ENCODE results near the gene SYT7.
"Not testable (repeated sequence)": the region's sequence is repeated elsewhere in the genome, so short reads cannot be mapped to it uniquely, and the experiment has no call there.

SYT7 gene

GRCh38 chr11:61486011-61486620 lies 94.8 kb downstream of the SYT7 start:
- TF ChIP-seq POLR2A (IDR thresholded peaks at IDR 0.05; ENCODE audit: low read length) (no peak), GATA1 (IDR thresholded peaks at IDR 0.05; ENCODE audit: low read depth, low read length) (no peak)
- no peak for DNase-seq

DNA sequence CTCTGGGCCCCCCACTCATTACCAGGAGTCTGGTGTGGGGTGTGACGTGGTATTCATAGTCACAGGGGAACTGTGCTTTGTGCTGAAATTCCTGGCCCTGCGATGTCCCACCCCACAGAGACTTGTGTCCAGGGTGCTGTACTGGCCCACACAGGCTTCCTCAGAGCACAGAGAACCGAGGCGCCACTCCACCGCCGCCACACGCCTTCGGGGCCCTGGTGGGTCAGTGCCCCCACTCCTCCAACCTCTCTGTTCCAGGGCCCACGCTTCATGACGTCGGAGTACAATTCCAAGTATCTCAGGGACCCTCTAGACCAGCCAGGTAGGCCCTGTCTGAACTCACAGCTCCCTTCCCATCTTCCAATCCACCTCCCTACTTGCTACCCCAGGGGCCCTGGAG lies 95.8 kb downstream of the SYT7 start:
- TF ChIP-seq POLR2A (IDR thresholded peaks at IDR 0.05; ENCODE audit: low read length) = no peak
- TF ChIP-seq GATA1 (IDR thresholded peaks at IDR 0.05; ENCODE audit: low read depth, low read length) = no peak
- DNase-seq = no peak

GRCh38 chr11:61484541-61484940 lies 96.3 kb downstream of the SYT7 start:
- TF ChIP-seq POLR2A (IDR thresholded peaks at IDR 0.05; ENCODE audit: low read length) = no peak
- TF ChIP-seq GATA1 (IDR thresholded peaks at IDR 0.05; ENCODE audit: low read depth, low read length) = no peak

GRCh38 chr11:61482513-61482912 lies 98.4 kb downstream of the SYT7 start:
- TF ChIP-seq GATA1 (IDR thresholded peaks at IDR 0.05; ENCODE audit: low read depth, low read length) (no peak), POLR2A (IDR thresholded peaks at IDR 0.05; ENCODE audit: low read length) (no peak)
- DNase-seq = peak; percentile 30 to 44

More at GRCh38 chr11:61484541-61484940, 96.3 kb downstream of the SYT7 start:
- DNase-seq = no peak

GRCh38 chr11:61481806-61482205 lies 99.1 kb downstream of the SYT7 start:
- no peak for DNase-seq
- TF ChIP-seq GATA1 (IDR thresholded peaks at IDR 0.05; ENCODE audit: low read depth, low read length) = no peak
- no peak for TF ChIP-seq POLR2A (IDR thresholded peaks at IDR 0.05; ENCODE audit: low read length)

GRCh38 chr11:61480994-61481335 lies 99.9 kb downstream of the SYT7 start:
- DNase-seq = peak; percentile 16 to 23
- TF ChIP-seq GATA1 (IDR thresholded peaks at IDR 0.05; ENCODE audit: low read depth, low read length) = no peak
- no peak for TF ChIP-seq POLR2A (IDR thresholded peaks at IDR 0.05; ENCODE audit: low read length)

DNA sequence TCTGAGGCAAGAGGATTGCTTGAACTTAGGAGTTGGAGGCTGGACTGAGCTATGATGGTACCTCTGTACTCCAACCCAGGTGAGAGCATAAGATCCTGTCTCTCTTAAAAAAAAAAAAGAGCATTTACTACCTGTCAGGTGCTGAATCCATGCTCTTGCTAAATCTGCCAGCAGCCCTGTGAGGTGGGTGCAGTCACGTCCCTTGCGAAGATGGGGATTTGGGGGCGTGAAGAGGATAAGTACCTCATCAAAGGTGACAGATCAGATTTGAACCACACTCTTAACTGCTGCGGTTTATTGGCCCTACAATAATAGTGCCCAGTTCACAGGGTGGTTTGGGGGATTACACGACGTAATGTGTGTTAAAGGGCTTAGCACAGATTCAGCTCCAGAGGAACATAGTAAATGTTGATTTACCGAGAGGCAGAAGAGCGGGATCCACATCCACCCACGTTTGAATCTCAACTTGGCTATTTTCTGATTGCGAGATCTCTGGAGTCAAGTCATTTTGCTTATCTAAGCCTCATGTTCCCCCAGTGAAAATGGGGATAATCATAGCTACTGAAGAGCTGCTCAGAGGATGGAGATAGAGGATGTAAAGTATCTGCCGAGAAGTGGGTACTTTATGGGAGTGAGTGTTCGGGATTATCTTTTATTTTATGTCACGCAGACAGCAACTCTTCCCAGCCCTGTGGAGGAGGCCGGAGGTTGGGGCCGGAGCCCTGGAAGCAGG lies 100.4 kb downstream of the SYT7 start:
- TF ChIP-seq GATA1 (IDR thresholded peaks at IDR 0.05; ENCODE audit: low read depth, low read length) = no peak
- no peak for TF ChIP-seq POLR2A (IDR thresholded peaks at IDR 0.05; ENCODE audit: low read length)
- DNase-seq = no peak

DNA sequence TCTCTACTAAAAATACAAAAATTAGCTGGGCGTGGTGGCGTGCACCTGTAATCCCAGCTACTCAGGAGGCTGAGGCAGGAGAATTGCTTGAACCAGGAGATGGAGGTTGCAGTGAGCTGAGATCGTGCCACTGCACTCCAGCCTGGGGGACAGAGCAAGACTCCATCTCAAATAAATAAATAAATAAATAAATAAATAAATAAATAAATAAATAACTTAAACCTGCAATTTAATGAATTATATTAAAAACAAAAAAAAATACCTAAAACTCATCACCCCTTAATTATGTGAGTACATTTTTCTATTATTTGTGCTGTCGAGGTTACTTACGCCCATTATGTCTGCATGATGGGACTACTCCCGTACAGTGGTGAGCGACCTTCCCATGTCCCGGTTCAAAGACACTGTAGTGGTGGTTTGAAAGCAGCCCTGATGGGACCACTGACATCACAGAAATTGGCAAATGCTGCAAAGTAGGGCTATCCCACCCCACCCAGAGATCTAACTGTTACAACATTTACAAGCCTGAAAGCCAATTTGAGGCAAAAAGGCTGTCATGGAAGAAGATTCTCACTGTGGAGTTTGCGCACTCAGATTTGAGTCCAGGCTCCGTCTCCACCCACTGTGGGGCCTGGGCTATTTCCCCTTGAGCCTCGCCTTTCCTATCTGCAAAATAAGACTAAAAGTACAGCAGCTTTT lies 101.4 kb downstream of the SYT7 start:
- not testable (repeated sequence) for DNase-seq

GRCh38 chr11:61477727-61478148 lies 103.1 kb downstream of the SYT7 start:
- DNase-seq = peak; percentile 44 to 71
- TF ChIP-seq POLR2A (IDR thresholded peaks at IDR 0.05; ENCODE audit: low read length) = no peak
- TF ChIP-seq GATA1 (IDR thresholded peaks at IDR 0.05; ENCODE audit: low read depth, low read length) = no peak

GRCh38 chr11:61477126-61477525 lies 103.8 kb downstream of the SYT7 start:
- TF ChIP-seq GATA1 (IDR thresholded peaks at IDR 0.05; ENCODE audit: low read depth, low read length) (no peak), POLR2A (IDR thresholded peaks at IDR 0.05; ENCODE audit: low read length) (no peak)

GRCh38 chr11:61476371-61476770 lies 104.5 kb downstream of the SYT7 start:
- no peak for DNase-seq
- TF ChIP-seq POLR2A (IDR thresholded peaks at IDR 0.05; ENCODE audit: low read length) = no peak
- no peak for TF ChIP-seq GATA1 (IDR thresholded peaks at IDR 0.05; ENCODE audit: low read depth, low read length)

More at GRCh38 chr11:61477126-61477525, 103.8 kb downstream of the SYT7 start:
- no peak for DNase-seq

DNA sequence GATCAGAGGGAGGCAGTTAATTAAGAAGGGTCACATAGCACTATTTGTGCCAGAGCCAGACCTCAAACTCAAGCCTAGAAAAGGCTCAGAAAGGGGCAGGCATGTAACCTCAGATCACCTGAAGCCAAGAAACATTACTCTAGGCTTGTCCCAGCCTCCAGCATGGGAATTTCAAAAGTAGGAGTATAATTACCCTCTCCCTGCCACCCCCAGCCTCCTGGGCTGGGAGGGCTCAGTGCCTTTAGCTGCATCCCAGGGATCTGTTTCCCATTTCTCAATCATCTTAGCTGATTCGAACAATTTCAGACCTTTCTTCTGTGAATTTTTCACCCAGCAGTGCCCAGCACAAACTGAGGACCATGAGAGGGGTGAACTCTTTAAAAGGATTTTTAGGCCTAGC lies 105.4 kb downstream of the SYT7 start:
- TF ChIP-seq POLR2A (IDR thresholded peaks at IDR 0.05; ENCODE audit: low read length) = no peak
- no peak for TF ChIP-seq GATA1 (IDR thresholded peaks at IDR 0.05; ENCODE audit: low read depth, low read length)
- no peak for DNase-seq

DNA sequence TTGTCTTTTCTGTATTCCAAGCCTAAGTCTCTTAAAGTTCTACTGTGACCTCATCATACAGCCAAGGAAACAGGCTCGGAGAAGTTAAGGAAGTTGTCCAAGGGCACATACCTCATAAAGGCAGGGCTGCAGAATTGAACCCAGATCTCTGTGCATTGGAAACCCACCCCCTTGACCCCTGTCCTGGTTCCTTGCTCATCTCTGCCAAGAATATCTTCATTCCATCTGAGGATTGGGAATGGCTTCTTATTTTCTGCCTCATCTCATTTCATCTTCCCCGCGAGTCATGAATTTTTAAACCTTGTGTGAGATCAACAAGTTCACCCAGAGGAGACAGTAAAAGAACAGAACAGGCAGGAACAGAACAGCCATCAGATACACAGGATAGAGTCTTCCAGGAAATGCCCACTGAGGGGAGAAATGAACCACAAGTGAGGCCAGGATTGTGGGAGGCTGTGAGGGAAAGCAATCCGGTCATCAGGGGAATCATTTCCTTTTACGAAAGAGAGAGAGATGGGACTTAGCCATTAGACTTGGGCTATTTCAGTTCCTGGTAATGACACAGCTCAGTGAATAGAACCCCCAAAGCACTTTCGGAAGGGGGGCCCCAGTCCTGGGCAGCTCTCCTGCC lies 106.7 kb downstream of the SYT7 start:
- TF ChIP-seq POLR2A (IDR thresholded peaks at IDR 0.05; ENCODE audit: low read length) (no peak), GATA1 (IDR thresholded peaks at IDR 0.05; ENCODE audit: low read depth, low read length) (no peak)
- DNase-seq = no peak

DNA sequence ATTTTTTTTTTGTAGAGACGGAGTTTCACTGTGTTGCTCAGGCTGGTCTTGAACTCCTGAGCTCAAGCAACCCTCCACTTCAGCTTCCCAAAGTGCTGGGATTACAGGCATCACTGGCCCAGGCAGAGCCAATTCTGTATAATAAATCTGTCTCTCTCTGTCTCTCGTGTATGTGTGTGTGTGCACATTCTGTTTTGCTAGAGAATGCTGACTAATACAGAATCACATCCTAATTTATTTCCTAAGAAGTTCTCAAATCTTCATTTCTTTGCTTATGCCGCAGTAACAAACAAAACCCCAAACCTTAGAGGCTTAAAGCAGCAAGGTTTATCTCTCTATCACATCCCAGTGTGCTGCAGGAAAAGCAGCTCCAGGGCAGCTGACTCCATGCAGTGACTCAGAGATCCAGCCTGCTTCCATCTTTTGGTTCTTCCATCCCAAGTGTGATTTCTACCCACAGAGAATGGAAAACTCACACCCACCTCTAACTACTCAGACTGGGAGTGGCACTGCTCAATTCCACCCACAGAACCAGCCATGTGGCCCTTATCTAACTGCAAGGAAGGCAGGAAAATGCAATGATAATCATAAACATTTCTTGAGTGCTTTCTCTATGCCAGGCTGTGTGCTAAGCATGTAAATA lies 107.4 kb downstream of the SYT7 start:
- DNase-seq = peak; percentile 32 to 38
- TF ChIP-seq POLR2A (IDR thresholded peaks at IDR 0.05; ENCODE audit: low read length) (no peak), GATA1 (IDR thresholded peaks at IDR 0.05; ENCODE audit: low read depth, low read length) (no peak)
